Colonic mucosa (tissue), 4 donors: ENCODE measurements around the gene SF3A2. TPM values are rescaled to one million over a fixed set of nuclear protein-coding genes. Genes with fewer than 3 reads are reported as not detected.
"Not testable (repeated sequence)": the region's sequence is repeated elsewhere in the genome, so short reads cannot be mapped to it uniquely, and the experiment has no call there.

Experiments used
- DNase-seq: peaks from one replicate; pipeline ENCODE4 v3.0.0-alpha.2; 2020
- H3K27ac ChIP-seq: fragments of 200-600 bp; one replicate; pipeline ENCODE4 v1.8.0; 2021
- H3K27me3 ChIP-seq: fragments of 200-600 bp; one replicate; pipeline ENCODE4 v1.8.0; 2021
- H3K36me3 ChIP-seq: fragments of 200-600 bp; one replicate; pipeline ENCODE4 v1.8.0; 2021
- H3K4me1 ChIP-seq: fragments of 200-600 bp; one replicate; pipeline ENCODE4 v1.8.0; 2021; ENCODE audit warnings: mild to moderate bottlenecking
- H3K4me3 ChIP-seq: fragments of 200-600 bp; one replicate; pipeline ENCODE4 v1.8.0; 2021
- H3K9ac ChIP-seq, 2 donors: one replicate each; pipeline ENCODE4 v1.7.0; 2013; ENCODE audit warnings: control low read depth in 2 of 2, low read depth in 2 of 2, low read length in 2 of 2
- H3K9me3 ChIP-seq: fragments of 200-600 bp; one replicate; pipeline ENCODE4 v1.8.0; 2021
- intact Hi-C: fragments of 100-400 bp; cut with DNase I; formaldehyde crosslinking; loops from one replicate; pipeline ENCODE4 v1.14.1; 2022
- total RNA-seq, 2 donors: library from RNA; stranded (reverse); fragmentation: NEBNext Ultra II Directional in 1 of 2; extraction: Animal tissue kit (Norgen Biotek cat#: 25700) in 1 of 2; gene quantifications; one replicate each; pipeline ENCODE4 v1.2.1, GENCODE V29; 2021
- TF ChIP-seq, protein P1 (sequence below): fragments of 200-600 bp; IDR thresholded peaks from one replicate; pipeline ENCODE4 v1.8.0; 2022; ENCODE audit warnings: antibody characterized with exemption, mild to moderate bottlenecking
- donor health status: healthy.
- donor health status: DM: no; HTN: no; CAD: no.
- donor health status: DM: no; HTN: no; CAD: no.

The SF3A2 gene
- total RNA-seq, 2 donors from 2014 or later = 60.9 to 99.8 TPM

GRCh38 chr19:2199861-2200623 is 36.6 kb upstream of the SF3A2 start:
- intact Hi-C loops = no loop called here
- TF ChIP-seq, protein P1, sequence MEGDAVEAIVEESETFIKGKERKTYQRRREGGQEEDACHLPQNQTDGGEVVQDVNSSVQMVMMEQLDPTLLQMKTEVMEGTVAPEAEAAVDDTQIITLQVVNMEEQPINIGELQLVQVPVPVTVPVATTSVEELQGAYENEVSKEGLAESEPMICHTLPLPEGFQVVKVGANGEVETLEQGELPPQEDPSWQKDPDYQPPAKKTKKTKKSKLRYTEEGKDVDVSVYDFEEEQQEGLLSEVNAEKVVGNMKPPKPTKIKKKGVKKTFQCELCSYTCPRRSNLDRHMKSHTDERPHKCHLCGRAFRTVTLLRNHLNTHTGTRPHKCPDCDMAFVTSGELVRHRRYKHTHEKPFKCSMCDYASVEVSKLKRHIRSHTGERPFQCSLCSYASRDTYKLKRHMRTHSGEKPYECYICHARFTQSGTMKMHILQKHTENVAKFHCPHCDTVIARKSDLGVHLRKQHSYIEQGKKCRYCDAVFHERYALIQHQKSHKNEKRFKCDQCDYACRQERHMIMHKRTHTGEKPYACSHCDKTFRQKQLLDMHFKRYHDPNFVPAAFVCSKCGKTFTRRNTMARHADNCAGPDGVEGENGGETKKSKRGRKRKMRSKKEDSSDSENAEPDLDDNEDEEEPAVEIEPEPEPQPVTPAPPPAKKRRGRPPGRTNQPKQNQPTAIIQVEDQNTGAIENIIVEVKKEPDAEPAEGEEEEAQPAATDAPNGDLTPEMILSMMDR = no peak
- no peak overlapping the region for H3K4me3 ChIP-seq
- H3K9me3 ChIP-seq = no peaks in the 10 kb centered on the region
- peaks cover 5% of the 10 kb centered on the region for H3K36me3 ChIP-seq
- DNase-seq = no peak
- no peak overlapping the region for H3K27ac ChIP-seq
- no peaks in the 10 kb centered on the region for H3K27me3 ChIP-seq
- H3K9ac ChIP-seq = no peak overlapping the region
- H3K4me1 ChIP-seq = no peaks in the 10 kb centered on the region

DNA sequence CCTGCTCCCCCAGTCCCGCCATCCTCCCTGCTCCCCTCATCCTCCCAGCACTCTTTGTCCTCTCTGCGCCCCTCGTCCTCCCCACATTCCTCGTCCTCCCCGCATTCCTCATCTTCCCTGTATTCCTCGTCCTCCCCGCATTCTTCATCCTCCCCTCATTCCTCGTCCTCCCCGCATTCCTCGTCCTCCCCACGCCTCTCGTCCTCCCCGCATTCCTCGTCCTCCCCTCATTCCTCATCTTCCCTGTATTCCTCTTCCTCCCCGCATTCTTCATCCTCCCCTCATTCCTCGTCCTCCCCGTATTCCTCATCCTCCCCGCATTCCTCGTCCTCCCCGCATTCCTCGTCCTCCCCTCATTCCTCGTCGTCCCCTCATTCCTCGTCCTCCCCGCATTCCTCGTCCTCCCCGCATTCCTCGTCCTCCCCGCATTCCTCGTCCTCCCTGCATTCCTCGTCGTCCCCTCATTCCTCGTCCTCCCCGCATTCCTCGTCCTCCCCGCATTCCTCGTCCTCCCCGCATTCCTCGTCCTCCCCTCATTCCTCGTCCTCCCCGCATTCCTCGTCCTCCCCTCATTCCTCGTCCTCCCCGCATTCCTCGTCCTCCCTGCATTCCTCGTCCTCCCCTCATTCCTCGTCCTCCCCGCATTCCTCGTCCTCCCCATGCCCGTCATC is 35.9 kb upstream of the SF3A2 start:
- H3K4me1 ChIP-seq, intact Hi-C loops, H3K9ac ChIP-seq, H3K27me3 ChIP-seq, DNase-seq, H3K4me3 ChIP-seq, H3K9me3 ChIP-seq, H3K36me3 ChIP-seq, H3K27ac ChIP-seq: not testable (repeated sequence)

DNA sequence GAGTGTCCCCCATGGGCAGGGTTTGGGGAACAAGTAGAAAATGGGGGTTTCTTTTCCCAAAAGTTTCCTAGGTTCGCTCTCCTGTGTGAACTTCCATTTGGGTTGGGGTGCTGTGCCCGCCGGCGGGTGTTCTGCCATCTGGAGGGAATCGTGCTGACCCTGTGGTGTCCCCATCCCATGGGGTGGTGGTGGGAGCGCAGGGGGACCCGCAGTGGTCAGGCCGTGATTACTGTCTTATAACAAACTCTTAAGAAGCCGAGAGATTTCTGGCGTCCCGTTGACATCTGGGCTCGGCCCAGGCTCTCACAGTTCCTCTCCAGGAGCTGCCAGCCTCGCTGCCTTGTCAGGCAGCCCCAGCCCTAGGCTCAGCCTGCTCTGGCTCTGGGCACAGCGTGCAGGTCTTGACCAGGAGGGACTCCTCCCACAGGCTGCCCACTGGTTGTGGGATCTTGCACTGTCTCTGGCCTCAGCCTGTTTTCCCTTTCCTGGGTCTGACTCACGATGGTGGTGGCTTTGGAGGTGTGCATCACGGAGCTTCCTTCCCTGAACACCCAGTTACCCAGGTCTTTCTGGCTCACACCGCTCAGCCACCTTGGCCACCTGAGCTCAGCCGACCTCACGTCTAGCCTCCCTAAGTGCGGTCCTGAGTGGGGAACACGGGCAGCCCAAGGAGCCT is 35.0 kb upstream of the SF3A2 start:
- DNase-seq = no peak
- H3K36me3 ChIP-seq = peaks cover 5% of the 10 kb centered on the region
- H3K4me3 ChIP-seq = no peak overlapping the region
- TF ChIP-seq, protein P1 = no peak
- no peaks in the 10 kb centered on the region for H3K27me3 ChIP-seq
- no peaks in the 10 kb centered on the region for H3K4me1 ChIP-seq
- intact Hi-C loops = no loop called here
- H3K9me3 ChIP-seq = no peaks in the 10 kb centered on the region
- no peak overlapping the region for H3K9ac ChIP-seq
- H3K27ac ChIP-seq = no peak overlapping the region

DNA sequence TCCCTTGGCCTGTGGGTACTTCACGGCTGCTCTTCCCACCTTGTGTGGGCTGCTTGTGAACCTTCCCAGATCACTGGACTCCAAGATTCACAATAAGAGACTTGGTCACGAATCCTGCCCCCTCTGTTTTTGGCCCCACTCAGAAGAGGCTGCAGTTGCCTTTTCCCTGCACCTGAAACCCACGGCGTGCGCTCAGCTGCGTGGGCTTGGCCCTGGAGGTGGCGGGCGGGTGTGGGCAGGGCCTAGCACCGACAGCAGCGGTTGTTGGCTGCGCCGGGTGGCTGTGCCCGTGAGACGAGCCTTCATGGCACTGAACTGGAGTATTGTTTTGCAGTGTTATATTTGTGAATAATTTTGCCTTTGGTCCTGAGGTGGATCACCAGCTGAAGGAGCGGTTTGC is 34.3 kb upstream of the SF3A2 start:
- no peak for DNase-seq
- Histone ChIP-seq H3K36me3 (peaks cover 5% of the 10 kb centered on the region), H3K27ac (no peak overlapping the region), H3K27me3 (no peaks in the 10 kb centered on the region), H3K9ac (no peak overlapping the region), H3K4me1 (no peaks in the 10 kb centered on the region), H3K4me3 (no peak overlapping the region), H3K9me3 (no peaks in the 10 kb centered on the region)
- TF ChIP-seq, protein P1 = no peak
- intact Hi-C loops = no loop called here

- intact Hi-C loops = no loop called here
- no peak for DNase-seq
- H3K27me3 ChIP-seq = no peaks in the 10 kb centered on the region
- H3K9me3 ChIP-seq = no peaks in the 10 kb centered on the region
- no peak overlapping the region for H3K9ac ChIP-seq
- H3K27ac ChIP-seq = no peak overlapping the region
- H3K36me3 ChIP-seq = peaks cover 16% of the 10 kb centered on the region
- no peak overlapping the region for H3K4me3 ChIP-seq
- TF ChIP-seq, protein P1 = no peak
- H3K4me1 ChIP-seq = peaks cover 4% of the 10 kb centered on the region
Measured at GRCh38 chr19:2207008-2207407, 29.6 kb upstream of the SF3A2 start.
